IPS DF 4.7 (cell line): ENCODE measurements around the gene TMEM119.

Experiments used
- DNase-seq: peaks from one replicate; pipeline ENCODE4 v3.0.0-alpha.2; 2013; ENCODE audit warnings: low spot score; ENCODE audit errors: extremely low read depth

Gene TMEM119, protein sequence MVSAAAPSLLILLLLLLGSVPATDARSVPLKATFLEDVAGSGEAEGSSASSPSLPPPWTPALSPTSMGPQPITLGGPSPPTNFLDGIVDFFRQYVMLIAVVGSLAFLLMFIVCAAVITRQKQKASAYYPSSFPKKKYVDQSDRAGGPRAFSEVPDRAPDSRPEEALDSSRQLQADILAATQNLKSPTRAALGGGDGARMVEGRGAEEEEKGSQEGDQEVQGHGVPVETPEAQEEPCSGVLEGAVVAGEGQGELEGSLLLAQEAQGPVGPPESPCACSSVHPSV

DNA sequence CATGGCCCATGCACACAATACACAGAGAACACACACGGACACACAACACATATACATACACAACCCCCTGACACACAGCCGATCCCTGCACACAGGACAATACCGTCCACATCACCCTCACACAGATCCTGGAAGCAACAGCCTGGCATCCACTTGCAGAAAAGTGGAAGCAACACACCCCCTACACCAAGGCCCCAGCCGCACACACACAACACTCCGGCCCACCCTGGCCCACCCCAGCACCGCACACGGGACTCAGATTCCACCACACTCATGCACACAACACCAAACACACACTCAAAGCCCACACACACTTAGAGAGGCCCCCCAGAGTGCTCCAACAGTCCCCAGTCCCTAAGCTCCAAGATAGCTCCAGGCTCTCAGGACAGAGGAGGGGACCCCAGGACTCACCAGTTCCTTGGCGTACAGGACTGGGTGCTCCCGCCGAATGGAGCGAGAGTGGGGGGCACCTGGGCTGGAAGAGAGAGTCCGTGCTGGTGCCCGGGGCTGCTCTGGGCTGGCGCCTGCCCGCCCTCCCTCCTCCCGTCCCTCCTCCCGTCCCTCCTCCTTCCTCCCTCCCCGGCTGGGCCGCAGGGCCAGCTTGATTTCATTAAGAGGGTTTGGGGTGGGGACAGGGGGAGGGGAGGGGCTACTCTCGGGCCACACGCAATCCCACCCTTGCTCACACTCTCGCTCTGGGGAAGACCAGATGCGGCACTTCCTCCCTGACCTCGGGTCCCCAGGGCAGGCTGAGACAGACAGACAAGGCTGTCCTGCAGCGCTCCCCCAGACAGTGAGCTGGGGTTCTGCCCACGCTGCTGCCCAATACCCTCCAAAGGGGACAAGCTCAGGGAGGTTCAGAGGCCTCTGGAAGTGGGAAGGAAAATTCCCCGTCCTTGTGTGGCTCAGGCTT lies at the start of gene TMEM119:
TSS of gene TMEM119 (minus strand) at position 526 of the 913 bp plus-strand sequence. CDS start 5,701 bp downstream, outside the sequence.
- no peak for DNase-seq

DNA sequence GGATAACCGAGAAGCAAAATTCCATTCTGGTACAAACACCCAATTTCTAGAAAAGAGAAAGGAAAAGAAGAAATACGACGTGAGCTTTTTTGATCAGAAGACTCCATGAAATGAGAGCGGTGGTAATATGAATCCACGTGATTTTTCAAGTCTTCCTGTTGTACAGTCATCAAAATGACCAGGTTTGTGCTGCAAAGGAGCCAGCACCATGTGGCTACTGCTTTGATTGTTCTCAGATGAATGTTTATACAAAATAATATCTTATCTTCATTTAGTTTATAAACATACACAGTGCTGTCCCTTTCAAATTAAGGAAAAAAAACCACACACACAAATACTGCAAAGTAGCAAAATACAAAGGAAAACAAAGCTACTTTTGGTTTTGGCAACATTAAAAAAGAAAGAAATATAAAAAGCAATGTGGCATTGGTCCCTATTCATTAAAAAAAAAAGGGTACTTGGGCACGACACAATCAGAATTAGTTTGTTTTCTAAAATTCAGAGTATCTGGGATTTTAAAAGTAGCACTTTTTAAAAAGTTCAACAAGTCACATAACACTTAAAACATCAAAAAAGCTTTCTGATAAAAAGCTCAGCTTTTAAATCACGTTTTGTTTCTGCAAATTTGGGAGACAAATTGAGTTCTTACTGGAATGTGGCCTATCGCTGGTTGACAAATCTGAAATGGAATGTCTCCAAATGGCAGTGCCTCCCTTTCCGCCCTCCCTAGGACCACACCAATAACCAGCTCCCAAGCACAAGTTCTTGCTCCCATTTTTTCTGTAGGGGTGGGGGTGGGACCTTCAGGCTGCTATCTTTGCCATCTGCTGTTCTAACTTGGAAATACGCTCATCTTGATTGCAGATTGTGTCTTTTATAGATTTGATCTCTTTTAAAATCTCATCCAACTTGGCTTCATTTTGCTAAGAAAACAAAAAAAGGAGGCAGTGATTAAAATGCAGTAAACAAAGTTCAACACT lies 49.0 kb upstream of the TMEM119 start:
- DNase-seq = no peak

DNA sequence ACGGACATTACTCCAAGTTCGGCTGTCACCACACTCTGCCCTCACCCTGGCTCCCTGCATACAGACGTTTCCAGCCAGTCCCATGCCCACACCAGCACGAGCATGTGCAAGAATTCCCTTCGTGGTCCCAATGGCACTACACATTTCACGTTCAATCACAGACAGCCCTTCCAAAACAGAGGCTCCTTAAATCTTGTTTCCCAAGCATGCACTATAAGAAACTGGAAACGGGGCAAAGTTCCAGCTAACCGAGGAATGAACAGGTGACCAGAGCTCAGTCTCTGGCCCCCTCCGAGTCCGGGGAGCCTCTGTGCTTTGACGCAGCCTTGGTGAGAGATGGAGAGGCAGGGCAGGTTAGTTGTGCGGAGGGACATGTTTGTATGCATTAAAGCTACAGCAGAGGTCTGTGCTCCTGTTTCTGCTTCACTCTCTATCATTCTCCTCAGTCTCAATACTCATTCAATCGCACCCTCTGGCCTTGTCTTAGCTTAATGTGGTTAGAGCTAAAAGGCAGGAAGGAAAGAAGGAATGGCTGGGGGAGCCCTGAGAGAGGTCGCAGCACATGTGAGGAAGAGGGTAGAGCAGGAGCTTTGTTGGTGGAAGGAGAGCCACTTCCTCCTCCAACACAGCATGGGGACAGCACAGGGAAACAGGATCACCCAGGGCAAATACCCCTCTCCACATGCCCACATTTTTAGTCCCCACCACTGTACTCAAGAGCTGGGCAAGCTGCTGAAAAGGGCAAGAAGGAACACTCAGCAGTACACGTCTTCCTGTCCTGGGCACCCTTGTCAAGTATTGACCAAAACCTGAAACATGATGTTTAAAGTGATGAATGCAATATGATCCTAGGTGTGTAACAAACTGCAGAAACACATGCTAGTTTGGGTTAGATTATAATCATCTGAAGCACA lies 48.1 kb upstream of the TMEM119 start:
- no peak for DNase-seq

DNA sequence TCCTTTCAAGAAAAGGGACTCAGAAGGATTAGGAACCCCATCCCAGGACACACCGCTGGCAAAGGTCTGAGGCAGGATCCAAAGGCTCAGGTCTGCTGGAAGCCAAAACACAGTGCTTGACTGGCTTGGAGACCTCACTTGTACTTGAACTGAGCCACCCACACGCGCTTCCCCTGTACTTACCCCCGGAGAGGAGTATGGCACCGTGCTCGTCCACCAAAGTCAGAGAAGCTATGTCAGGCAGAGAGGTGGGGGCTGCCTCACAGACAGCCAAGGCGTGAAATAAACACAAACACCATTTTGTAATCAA lies 46.9 kb upstream of the TMEM119 start:
- DNase-seq = no peak

DNA sequence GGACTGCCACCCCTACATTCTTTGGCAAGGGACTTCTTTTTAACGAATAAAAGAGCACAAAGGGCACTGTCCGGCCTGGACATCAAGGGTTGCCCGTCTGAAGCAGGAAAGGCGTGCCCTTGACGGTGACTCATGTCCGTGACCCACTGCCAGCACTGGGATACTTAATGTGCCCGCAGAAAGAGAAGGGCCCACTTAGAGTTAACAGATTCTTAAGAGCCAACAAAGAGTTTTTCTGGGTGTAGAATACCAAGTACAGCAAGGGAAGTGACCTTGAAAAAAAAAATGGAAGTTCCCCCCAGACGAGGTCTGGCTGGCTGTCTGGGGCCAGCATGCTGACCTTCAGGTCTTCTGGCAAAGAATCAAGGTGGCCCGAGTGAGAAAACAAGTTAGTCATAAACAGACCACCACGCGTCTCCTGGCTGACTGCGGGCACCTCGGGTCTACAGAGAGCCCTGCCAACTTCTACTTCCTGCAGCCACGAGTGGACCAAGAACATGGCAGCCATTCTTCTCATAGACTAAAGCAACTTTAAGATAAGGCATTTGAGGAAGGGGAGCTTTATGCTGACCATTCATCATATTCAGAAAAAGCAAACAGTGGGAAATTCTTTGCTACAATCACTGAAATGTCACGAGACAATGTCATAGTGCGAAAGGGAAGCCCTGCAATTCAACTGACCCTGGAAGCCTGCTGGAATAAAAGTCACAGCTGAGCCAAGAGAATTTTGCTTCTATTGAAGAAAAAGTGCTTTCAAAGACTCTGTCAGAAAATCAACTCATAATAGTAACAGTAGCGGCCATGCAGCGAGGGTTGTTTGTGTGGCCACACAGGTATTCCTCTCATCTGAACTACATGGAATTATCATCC lies 46.3 kb upstream of the TMEM119 start:
- DNase-seq = no peak

DNA sequence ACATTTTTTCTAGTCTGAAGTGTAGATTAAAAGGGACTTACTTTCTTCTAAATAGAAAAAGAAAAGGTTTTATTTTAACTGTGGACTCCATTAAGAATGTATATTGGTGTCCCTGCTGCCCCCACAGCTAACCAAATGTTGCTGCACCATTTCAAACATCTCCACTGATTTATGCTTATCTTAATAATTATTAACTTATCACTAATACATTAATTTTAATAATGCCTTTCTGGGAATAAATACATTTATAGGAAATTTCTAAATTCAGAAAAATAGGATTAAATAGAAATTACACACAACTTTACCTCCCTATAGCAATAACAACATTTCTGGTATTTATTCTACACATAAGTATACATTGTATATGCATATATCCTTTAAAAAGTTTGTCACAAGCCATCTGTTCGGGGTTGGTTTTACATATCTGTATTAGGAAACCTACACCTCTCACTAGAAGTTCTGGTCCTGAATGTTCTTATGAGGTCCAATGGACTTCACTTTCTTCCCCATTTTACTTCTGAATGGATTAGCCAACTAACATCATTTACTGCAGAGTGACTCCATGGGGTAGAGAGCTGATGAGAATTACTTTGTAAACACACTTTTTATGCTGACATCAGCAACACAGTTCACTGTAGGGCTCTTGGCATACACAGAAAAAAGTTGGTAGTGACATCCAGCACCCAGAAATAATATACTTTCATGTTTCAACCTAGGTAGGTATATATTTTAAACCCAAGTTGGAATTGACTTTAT lies 45.2 kb upstream of the TMEM119 start:
- no peak for DNase-seq

DNA sequence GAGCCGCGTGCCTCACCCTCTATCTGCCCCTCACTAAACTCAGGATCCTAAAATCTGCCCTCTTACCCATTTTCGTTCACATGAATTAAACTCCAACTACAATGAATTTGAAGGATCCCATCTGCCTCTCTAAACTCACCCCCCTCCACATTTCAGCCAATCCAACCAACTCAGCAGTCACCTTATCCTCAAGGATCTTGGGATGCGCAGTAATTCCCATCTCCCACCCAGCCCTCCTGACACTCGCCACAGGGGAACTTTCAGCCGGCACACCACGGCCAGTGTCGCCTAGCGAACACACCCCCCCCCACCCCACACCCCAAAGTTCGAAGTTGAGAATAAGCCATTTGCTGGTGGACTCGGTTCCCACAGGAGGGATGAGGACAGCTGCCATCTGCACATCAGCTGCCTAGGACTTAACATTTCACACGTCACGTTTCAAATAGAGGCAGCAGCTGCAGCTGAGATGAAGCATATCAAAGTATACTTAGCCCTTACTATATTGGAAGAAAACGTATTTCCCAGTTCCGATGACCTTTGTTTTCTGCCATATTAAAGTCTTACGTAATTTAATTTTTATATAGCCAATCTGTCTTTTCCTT lies 44.5 kb upstream of the TMEM119 start:
- no peak for DNase-seq

DNA sequence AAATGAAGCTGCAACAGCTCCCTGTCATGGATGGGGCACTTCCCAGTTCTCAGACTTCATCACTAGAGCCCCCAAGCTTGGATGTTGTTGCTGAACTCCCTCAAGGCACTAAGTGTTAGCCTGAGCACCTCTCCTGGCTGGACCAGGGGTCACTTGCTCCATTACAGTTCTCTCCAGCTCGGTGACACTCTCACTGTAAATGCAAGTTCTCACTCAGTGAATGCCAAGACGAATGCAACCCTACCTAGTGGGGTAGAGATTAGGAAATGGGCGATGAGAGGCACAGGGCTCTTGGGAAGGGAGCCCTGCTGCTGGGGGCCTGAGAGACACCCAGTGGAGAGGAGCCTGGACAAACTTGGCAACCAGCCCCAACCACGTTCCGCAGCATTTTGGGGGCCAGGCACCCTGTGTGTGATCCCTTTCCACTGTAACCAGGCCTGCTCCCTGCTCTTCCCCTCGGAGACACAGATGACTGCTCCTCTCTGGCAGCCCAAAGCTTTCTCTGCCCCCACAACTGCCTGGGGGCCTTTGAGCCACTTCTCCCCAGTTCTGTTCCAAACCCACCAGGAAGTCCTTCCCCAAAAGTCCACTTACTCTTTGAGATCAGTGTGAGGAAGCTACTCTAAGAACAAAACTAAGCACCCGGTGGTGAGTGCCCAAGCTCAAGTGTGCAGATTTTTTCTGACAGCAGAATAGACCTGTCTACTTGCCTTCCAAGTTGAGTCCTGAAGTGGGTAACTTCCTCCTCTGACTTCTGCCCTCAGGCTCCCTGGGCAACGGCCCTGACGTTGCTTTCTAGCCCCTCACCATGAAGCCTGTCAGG lies 43.8 kb upstream of the TMEM119 start:
- DNase-seq = no peak

DNA sequence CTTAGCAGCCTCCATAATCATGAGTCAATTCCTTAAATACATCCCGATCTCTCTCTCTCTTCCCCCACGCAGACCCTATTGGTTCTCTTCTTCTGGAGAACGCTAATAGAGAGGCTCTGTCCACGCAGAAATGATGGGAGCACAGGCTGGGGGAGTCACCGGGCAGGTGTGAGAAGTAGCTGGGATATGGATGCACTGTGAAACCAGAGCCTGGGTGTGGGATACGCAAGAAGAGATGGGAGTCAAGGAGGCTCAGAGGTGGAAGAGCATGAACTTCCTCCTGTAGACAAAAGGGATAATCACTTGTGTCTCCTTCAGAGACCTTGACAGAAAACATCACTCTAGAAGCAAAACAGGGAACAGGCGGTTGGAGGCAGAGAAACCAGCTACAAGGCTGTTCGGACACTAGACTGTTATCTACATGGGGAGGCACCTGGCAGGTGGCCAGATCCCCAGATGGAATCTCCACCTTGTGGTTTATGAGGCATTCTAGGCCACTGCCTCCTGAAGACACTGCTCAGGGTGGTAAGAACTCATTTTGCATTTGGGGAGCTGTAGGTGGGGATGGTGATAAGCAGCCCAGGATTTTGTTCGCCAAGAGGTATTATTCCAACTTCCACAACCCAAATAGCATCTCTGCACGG lies 43.0 kb upstream of the TMEM119 start:
- no peak for DNase-seq

DNA sequence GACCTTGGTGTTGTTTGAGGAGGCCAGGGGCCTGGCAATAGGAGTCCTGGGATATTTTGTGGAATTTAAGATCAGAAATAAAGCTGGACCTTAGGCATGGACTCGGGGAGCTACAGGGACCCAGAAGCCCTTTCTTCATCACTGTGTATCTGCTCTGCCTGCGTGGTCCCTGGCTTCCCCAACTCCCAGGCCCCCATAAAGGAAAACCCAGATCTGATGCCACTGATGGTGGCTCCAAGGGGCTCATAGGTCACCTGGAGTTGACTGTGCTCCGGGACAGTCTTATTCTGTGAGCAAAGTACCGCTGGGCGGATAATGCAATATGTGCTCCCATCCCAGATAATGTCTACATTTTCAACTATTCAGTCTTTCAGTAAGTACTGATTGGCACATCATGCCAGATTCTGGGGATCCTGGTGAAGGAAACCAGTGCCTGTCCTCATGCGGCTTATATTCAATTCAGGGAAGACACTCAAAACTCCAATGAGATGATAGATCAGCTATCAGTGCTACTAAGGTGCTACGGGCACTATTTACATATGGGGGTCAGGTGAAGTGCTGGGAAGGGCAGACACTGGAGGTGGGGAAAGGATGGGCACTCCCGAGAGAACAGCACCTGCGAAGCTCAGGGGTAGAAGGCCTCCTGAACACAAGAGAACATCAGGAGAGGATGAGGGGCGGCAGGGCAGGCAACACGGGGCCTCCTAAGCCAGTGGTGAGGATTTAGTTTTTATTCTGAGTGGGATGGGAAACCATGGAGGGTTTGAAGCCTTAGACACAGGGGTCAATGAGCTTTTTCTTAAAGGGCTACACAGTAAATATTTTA lies 41.3 kb upstream of the TMEM119 start:
- no peak for DNase-seq

DNA sequence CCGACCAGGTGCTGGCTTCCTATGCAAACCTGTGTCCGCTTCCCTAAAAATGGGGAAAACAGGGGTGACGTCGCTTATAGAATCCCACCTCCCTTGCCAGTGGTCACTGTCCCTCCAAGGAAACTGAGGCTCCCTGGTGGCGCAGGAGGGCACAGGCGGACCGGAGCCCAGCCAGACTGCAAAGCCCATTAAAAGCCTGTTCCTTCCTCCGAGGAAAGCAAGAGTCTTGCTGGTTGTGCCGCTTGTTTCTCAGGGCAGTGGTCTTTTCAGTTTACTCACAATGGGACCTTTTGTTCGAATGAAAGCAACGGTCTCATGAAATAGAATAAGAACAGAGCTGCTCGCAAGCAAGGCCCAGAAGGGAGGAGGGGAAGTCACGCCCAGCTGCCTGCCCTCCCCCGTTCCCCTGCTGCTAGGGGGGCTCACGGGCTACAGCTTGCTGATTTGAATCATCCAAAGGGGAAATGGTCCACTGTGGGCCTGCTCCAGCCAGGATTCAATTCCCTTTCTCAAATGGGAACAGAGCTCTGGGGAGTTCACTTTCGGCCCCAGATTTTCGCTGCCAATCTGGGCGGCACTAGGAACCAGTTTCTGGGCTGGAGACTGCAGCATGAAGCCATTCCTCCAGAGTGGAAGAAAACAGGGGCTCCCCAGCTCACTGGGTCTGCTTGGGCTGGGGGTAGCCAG lies 40.4 kb upstream of the TMEM119 start:
- DNase-seq = no peak

DNA sequence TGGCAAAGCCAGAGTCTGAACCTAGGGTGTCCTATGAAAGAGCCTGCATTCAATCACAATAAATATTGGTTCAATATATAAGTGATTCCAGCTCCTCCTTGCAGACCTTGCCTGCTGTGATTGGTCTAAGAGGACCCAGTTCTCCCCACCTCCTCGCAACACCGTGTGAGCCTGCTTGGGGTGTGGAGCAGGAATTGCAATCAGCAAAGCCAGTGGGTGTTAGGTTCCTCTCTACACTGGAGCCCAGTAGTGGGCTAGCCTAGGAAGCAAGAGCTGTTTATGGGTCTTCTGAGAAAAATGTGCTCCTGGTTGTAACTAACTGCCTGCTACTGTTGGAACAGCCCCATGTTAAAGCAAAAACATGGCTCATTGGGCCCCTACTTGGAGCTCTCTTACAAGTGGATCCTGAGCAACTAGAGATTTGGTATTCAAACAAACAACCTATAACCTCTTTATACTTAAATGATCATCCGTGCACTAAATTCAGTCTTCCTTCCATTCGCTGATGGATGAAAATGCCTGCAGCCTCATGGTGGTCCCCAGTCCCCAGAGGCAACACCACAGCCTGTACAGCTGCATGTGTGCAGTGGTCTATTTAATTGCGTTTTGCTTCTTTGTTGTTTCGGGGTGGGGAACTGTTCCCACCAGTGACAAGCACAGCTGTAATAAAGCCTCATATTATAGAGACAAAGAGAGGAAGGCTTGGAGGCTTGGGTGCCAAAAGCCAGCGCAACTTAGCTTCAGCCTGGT lies 39.5 kb upstream of the TMEM119 start:
- no peak for DNase-seq

DNA sequence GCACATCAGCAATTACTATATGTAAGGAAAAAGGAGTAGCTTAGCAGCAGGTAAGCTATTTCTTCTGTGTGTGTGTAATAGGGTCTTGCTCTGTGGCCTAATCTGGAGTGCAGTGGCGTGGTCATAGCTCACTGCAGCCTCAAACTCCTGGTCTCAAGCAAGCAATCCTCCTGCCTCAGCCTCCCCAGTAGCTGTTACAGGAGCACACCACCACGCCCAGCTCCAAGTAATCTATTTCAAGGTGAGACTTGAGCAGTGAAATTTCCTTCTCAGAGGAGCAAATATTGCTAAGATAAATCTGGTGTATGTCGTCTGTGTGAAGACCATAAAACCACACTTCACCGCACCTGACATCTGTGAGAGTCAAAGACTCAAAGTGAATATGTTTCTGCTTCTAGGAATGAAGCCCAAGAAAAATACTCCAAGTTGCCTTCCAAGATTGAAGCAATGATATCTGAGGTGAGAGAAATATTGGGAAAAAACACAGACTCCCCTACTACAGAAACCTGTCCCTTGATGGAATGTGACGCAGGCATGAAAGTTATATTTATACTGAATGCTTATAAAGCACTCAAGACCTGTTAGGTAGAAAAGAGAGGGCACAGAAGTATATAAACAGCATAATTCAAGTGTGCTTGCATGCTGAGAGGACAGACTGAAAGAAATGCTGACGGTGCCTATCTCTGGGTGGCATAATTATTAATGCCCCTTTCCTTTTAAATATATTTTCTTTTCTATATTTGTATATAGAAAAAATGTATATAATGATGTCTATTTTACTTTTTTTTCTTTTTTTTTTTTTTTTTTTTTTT lies 38.3 kb upstream of the TMEM119 start:
- DNase-seq = no peak
